HG03066 (cell line): ENCODE measurements around the gene CD2.

Experiments used
- ATAC-seq: cut with Tn5 transposase; IDR thresholded peaks from one replicate; pipeline ENCODE4 v1.9.1; 2021; ENCODE audit warnings: low read depth; ENCODE audit not compliant: unreplicated experiment

CD2 gene

GRCh38 chr1:116759636-116760035, 5.4 kb downstream of the CD2 start:
- no peak for ATAC-seq

- no peak for ATAC-seq
These were observed 6.3 kb downstream of the CD2 start for GRCh38 chr1:116760487-116760886.

- no peak for ATAC-seq
These were observed 6.9 kb downstream of the CD2 start for GRCh38 chr1:116760996-116761665.

- ATAC-seq, result no peak
These were observed 8.1 kb downstream of the CD2 start for GRCh38 chr1:116762281-116762680.

- no peak for ATAC-seq
These were observed 8.5 kb downstream of the CD2 start for GRCh38 chr1:116762781-116763115.

- ATAC-seq, result no peak
These were observed 9.0 kb downstream of the CD2 start for GRCh38 chr1:116763116-116763786.

GRCh38 chr1:116763787-116764465, 9.7 kb downstream of the CD2 start:
- no peak for ATAC-seq

- ATAC-seq, result no peak
These were observed 10.3 kb downstream of the CD2 start for GRCh38 chr1:116764466-116764898.

GRCh38 chr1:116764906-116765862, 11.0 kb downstream of the CD2 start:
- no peak for ATAC-seq

GRCh38 chr1:116765962-116766361, 11.7 kb downstream of the CD2 start:
- ATAC-seq, result no peak

GRCh38 chr1:116766616-116767469, 12.6 kb downstream of the CD2 start:
- no peak for ATAC-seq

- ATAC-seq, result no peak
These were observed 13.7 kb downstream of the CD2 start for GRCh38 chr1:116767782-116768382.

GRCh38 chr1:116768416-116769103, 14.3 kb downstream of the CD2 start:
- no peak for ATAC-seq

- no peak for ATAC-seq
These were observed 14.8 kb downstream of the CD2 start for GRCh38 chr1:116769104-116769452.

- no peak for ATAC-seq
These were observed 15.3 kb downstream of the CD2 start for GRCh38 chr1:116769561-116769977.

- no peak for ATAC-seq
These were observed 15.8 kb downstream of the CD2 start for GRCh38 chr1:116769994-116770393.

GRCh38 chr1:116770625-116771024, 16.4 kb downstream of the CD2 start:
- no peak for ATAC-seq

GRCh38 chr1:116771997-116772647, 17.9 kb downstream of the CD2 start:
- ATAC-seq, result no peak
